Keratinocyte (primary cell): Measurements from ENCODE around the gene KRT79. TPM values are rescaled to one million over a fixed set of nuclear protein-coding genes. Genes with fewer than 3 reads are reported as not detected.

Experiments
- DNase-seq: peaks from one replicate; pipeline ENCODE4 v3.0.0-alpha.2; 2011; ENCODE audit warnings: low read depth, missing footprints, low spot score
- FAIRE-seq: peaks from 2 replicates; lab custom pipeline; 2011; peaks lifted over from hg19 to GRCh38; lab: Jason Lieb, UNC
- H2AFZ ChIP-seq: 2 replicates; pipeline ENCODE4 v1.6.0; 2012; ENCODE audit warnings: low read length, control low read depth, inconsistent platforms; ENCODE audit not compliant: control insufficient read depth
- H3K27ac ChIP-seq: 2 replicates; pipeline ENCODE4 v1.5.1; 2011; ENCODE audit warnings: low read length; ENCODE audit not compliant: control insufficient read depth, insufficient read depth
- H3K27me3 ChIP-seq: 3 replicates; pipeline ENCODE4 v1.6.0; 2011; ENCODE audit warnings: low read length; ENCODE audit not compliant: control insufficient read depth, insufficient read depth; ENCODE audit errors: extremely low read depth
- H3K36me3 ChIP-seq, 2 experiments: 2 replicates in 1 of 2; 3 replicates in 1 of 2; pipeline ENCODE4 v1.5.1; 2011; ENCODE audit warnings: low read length in 2 of 2, mild to moderate bottlenecking in 1 of 2; ENCODE audit not compliant: control insufficient read depth in 2 of 2, insufficient read depth in 2 of 2; ENCODE audit errors: extremely low read depth in 1 of 2
- H3K4me1 ChIP-seq: 3 replicates; pipeline ENCODE4 v1.5.1; 2011; ENCODE audit warnings: low read length; ENCODE audit not compliant: control insufficient read depth, insufficient read depth; ENCODE audit errors: extremely low read depth
- H3K4me2 ChIP-seq: 3 replicates; pipeline ENCODE4 v1.6.0; 2011; ENCODE audit warnings: low read depth, low read length; ENCODE audit not compliant: control insufficient read depth, insufficient read depth; ENCODE audit errors: extremely low read depth
- H3K4me3 ChIP-seq, 3 experiments: fragments of 200-600 bp in 1 of 3; sonication (generic) in 1 of 3; 2 replicates in 2 of 3; 3 replicates in 1 of 3; pipeline ENCODE4 v1.5.1; 2011 to 2016; ENCODE audit warnings: low read length in 3 of 3, mild to moderate bottlenecking in 3 of 3, control low read depth in 2 of 3, inconsistent platforms in 1 of 3, low read depth in 1 of 3, mixed read lengths in 1 of 3, mixed run types in 1 of 3, moderate library complexity in 1 of 3; ENCODE audit not compliant: control insufficient read depth in 2 of 3, insufficient read depth in 2 of 3; ENCODE audit errors: extremely low read depth in 1 of 3
- H3K79me2 ChIP-seq: 2 replicates; pipeline ENCODE4 v1.6.0; 2012; ENCODE audit warnings: low read length; ENCODE audit not compliant: control insufficient read depth, insufficient read depth
- H3K9ac ChIP-seq: 3 replicates; pipeline ENCODE4 v1.6.0; 2011; ENCODE audit warnings: low read length; ENCODE audit not compliant: control insufficient read depth, insufficient read depth; ENCODE audit errors: extremely low read depth
- H3K9me1 ChIP-seq: 3 replicates; pipeline ENCODE4 v1.6.0; 2011; ENCODE audit warnings: low read length; ENCODE audit not compliant: control insufficient read depth, insufficient read depth; ENCODE audit errors: extremely low read depth
- H3K9me3 ChIP-seq: 2 replicates; pipeline ENCODE4 v1.5.1; 2012; ENCODE audit warnings: low read depth, low read length; ENCODE audit not compliant: control insufficient read depth
- H4K20me1 ChIP-seq: 3 replicates; pipeline ENCODE4 v1.6.0; 2011; ENCODE audit warnings: low read length; ENCODE audit not compliant: control insufficient read depth, insufficient read depth; ENCODE audit errors: extremely low read depth
- CTCF ChIP-seq, 3 experiments: IDR thresholded peaks in 1 of 3; conservative IDR thresholded peaks in 1 of 3; optimal IDR thresholded peaks in 1 of 3; 2 replicates in 2 of 3; 3 replicates in 1 of 3; pipeline versions ENCODE3 to v1.5.1; 2011; ENCODE audit warnings: low read length in 3 of 3, mild to moderate bottlenecking in 3 of 3, moderate library complexity in 2 of 3, control low read depth in 1 of 3, inconsistent platforms in 1 of 3; ENCODE audit not compliant: insufficient read depth in 2 of 3; ENCODE audit errors: extremely low read depth in 1 of 3
- EZH2 ChIP-seq: IDR thresholded peaks from one replicate; pipeline ENCODE4 v1.6.1; 2012; ENCODE audit warnings: inconsistent platforms, mild to moderate bottlenecking, low read length, moderate library complexity
- dilution Hi-C: fragments of 300-500 bp; cut with MboI; formaldehyde crosslinking; loops from one replicate; pipeline ENCODE4 v1.7.0; 2020; ENCODE audit warnings: low sequenced_read_pairs; ENCODE audit not compliant: extremely low pct_ligation_motif_present
- polyA plus RNA-seq, 5 experiments: library from polyadenylated mRNA; depleted of rRNA in 3 of 5; stranded (reverse) in 3 of 5; stranded (forward) in 1 of 5; unstranded in 1 of 5; fragments of >200 nt; gene quantifications; 1 replicate in 1 of 5; 2 replicates in 3 of 5; 3 replicates in 1 of 5; pipeline versions ENCODE4 v1.2.1 to v1.2.3, GENCODE V29; 2011 to 2012; ENCODE audit warnings: missing spikeins in 2 of 5, low read depth in 1 of 5, low replicate concordance in 1 of 5

The KRT79 gene
- polyA plus RNA-seq, 1 donor (not counting 4 experiments of a cell fraction or from before 2014, with no cell fraction given): 0.09 TPM

- Histone ChIP-seq H3K79me2 (no peaks in the 10 kb centered on the region), H3K36me3 (no peaks in the 10 kb centered on the region), H3K9me1 (no peaks in the 10 kb centered on the region), H3K4me2 (no peak overlapping the region), H2AFZ (no peak overlapping the region), H3K27ac (no peak overlapping the region), H4K20me1 (no peaks in the 10 kb centered on the region), H3K4me3 (no peak overlapping the region), H3K27me3 (peaks cover 68% of the 10 kb centered on the region), H3K4me1 (no peaks in the 10 kb centered on the region), H3K9me3 (no peaks in the 10 kb centered on the region), H3K9ac (no peak overlapping the region)
- dilution Hi-C loops: no loop called here
- DNase-seq (no peak), FAIRE-seq (no peak)
- TF ChIP-seq EZH2 (no peak), CTCF (optimal IDR thresholded peaks at IDR 0.05 in 1 of 3, IDR thresholded peaks at IDR 0.05 in 1 of 3, conservative IDR thresholded peaks at IDR 0.05 in 1 of 3; ENCODE audit: extremely low read depth in 1 of 3, insufficient read depth in 2 of 3, low read length in 3 of 3) (no peak)
Observed at GRCh38 chr12:52788192-52788875, 45.8 kb downstream of the KRT79 start.

DNA sequence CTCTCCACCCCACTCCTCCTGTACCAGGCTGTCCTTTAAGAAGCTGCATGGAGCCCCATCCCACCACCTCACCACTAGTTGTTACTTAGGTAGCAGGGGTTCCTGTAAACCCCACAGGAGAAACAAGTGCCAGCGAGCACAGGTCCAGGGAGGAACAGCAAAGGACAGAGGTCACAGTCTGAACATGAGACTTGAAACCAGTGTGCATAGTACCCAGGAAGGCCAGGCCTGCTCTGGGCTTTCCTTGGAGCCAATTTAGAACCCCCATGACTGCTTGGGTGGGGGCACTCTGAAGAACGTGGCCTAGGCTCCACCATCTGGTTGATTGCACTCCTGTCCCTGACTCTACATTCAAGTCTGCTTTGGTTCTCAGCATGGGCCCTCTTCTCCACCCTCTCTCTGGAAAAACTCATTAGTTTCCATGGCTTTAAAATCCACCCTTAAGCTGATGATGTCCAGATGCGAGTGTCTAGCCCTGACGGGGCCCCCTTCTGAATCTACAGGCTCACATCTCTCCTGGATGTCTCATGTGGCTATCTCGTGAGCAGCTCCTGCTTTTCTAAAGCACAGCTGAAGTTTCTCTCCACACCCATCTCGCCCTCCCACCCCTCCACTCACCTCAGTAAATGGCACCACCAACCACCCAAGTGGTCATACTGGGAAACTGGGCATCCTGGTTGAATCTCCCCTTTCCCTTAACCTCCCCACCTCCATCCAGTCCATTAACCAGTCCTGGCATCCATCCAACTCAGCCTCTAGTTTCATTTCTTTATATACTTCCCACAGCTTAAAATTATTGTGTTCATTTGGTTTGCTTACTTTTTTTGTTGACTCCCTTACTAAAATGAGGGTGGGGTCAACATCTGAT, 46.6 kb downstream of the KRT79 start:
- Histone ChIP-seq H3K9me1 (no peaks in the 10 kb centered on the region), H3K27ac (no peak overlapping the region), H3K36me3 (no peaks in the 10 kb centered on the region), H4K20me1 (no peaks in the 10 kb centered on the region), H3K4me3 (no peak overlapping the region), H3K4me2 (no peak overlapping the region), H3K79me2 (no peaks in the 10 kb centered on the region), H3K4me1 (no peaks in the 10 kb centered on the region), H3K9ac (no peak overlapping the region), H3K9me3 (no peaks in the 10 kb centered on the region), H2AFZ (no peak overlapping the region), H3K27me3 (peaks cover 67% of the 10 kb centered on the region)
- DNase-seq (no peak), FAIRE-seq (no peak)
- dilution Hi-C loops: no loop called here
- TF ChIP-seq CTCF (optimal IDR thresholded peaks at IDR 0.05 in 1 of 3, IDR thresholded peaks at IDR 0.05 in 1 of 3, conservative IDR thresholded peaks at IDR 0.05 in 1 of 3; ENCODE audit: extremely low read depth in 1 of 3, insufficient read depth in 2 of 3, low read length in 3 of 3) (no peak), EZH2 (peak; percentile 21)
